Keratinocyte (primary cell): ENCODE data around the gene AGO3. TPM values are rescaled to one million over a fixed set of nuclear protein-coding genes. Genes with fewer than 3 reads are reported as not detected.

ENCODE experiments used
- DNase-seq: peaks from one replicate; pipeline ENCODE4 v3.0.0-alpha.2; 2011; ENCODE audit warnings: low read depth, missing footprints, low spot score
- FAIRE-seq: peaks from 2 replicates; lab custom pipeline; 2011; peaks lifted over from hg19 to GRCh38; lab: Jason Lieb, UNC
- H2AFZ ChIP-seq: 2 replicates; pipeline ENCODE4 v1.6.0; 2012; ENCODE audit warnings: low read length, control low read depth, inconsistent platforms; ENCODE audit not compliant: control insufficient read depth
- H3K27ac ChIP-seq: 2 replicates; pipeline ENCODE4 v1.5.1; 2011; ENCODE audit warnings: low read length; ENCODE audit not compliant: control insufficient read depth, insufficient read depth
- H3K27me3 ChIP-seq: 3 replicates; pipeline ENCODE4 v1.6.0; 2011; ENCODE audit warnings: low read length; ENCODE audit not compliant: control insufficient read depth, insufficient read depth; ENCODE audit errors: extremely low read depth
- H3K36me3 ChIP-seq, 2 experiments: 2 replicates in 1 of 2; 3 replicates in 1 of 2; pipeline ENCODE4 v1.5.1; 2011; ENCODE audit warnings: low read length in 2 of 2, mild to moderate bottlenecking in 1 of 2; ENCODE audit not compliant: control insufficient read depth in 2 of 2, insufficient read depth in 2 of 2; ENCODE audit errors: extremely low read depth in 1 of 2
- H3K4me1 ChIP-seq: 3 replicates; pipeline ENCODE4 v1.5.1; 2011; ENCODE audit warnings: low read length; ENCODE audit not compliant: control insufficient read depth, insufficient read depth; ENCODE audit errors: extremely low read depth
- H3K4me2 ChIP-seq: 3 replicates; pipeline ENCODE4 v1.6.0; 2011; ENCODE audit warnings: low read depth, low read length; ENCODE audit not compliant: control insufficient read depth, insufficient read depth; ENCODE audit errors: extremely low read depth
- H3K4me3 ChIP-seq, 3 experiments: fragments of 200-600 bp in 1 of 3; sonication (generic) in 1 of 3; 2 replicates in 2 of 3; 3 replicates in 1 of 3; pipeline ENCODE4 v1.5.1; 2011 to 2016; ENCODE audit warnings: low read length in 3 of 3, mild to moderate bottlenecking in 3 of 3, control low read depth in 2 of 3, inconsistent platforms in 1 of 3, low read depth in 1 of 3, mixed read lengths in 1 of 3, mixed run types in 1 of 3, moderate library complexity in 1 of 3; ENCODE audit not compliant: control insufficient read depth in 2 of 3, insufficient read depth in 2 of 3; ENCODE audit errors: extremely low read depth in 1 of 3
- H3K79me2 ChIP-seq: 2 replicates; pipeline ENCODE4 v1.6.0; 2012; ENCODE audit warnings: low read length; ENCODE audit not compliant: control insufficient read depth, insufficient read depth
- H3K9ac ChIP-seq: 3 replicates; pipeline ENCODE4 v1.6.0; 2011; ENCODE audit warnings: low read length; ENCODE audit not compliant: control insufficient read depth, insufficient read depth; ENCODE audit errors: extremely low read depth
- H3K9me1 ChIP-seq: 3 replicates; pipeline ENCODE4 v1.6.0; 2011; ENCODE audit warnings: low read length; ENCODE audit not compliant: control insufficient read depth, insufficient read depth; ENCODE audit errors: extremely low read depth
- H3K9me3 ChIP-seq: 2 replicates; pipeline ENCODE4 v1.5.1; 2012; ENCODE audit warnings: low read depth, low read length; ENCODE audit not compliant: control insufficient read depth
- H4K20me1 ChIP-seq: 3 replicates; pipeline ENCODE4 v1.6.0; 2011; ENCODE audit warnings: low read length; ENCODE audit not compliant: control insufficient read depth, insufficient read depth; ENCODE audit errors: extremely low read depth
- EZH2 ChIP-seq: IDR thresholded peaks from one replicate; pipeline ENCODE4 v1.6.1; 2012; ENCODE audit warnings: inconsistent platforms, mild to moderate bottlenecking, low read length, moderate library complexity
- dilution Hi-C: fragments of 300-500 bp; cut with MboI; formaldehyde crosslinking; loops from one replicate; pipeline ENCODE4 v1.7.0; 2020; ENCODE audit warnings: low sequenced_read_pairs; ENCODE audit not compliant: extremely low pct_ligation_motif_present
- polyA minus RNA-seq, 3 experiments: library from RNA; depleted of rRNA, polyadenylated mRNA; stranded (reverse); fragments of >200 nt; gene quantifications; 1 replicate in 1 of 3; 2 replicates in 1 of 3; 3 replicates in 1 of 3; pipeline ENCODE4 v1.2.3, GENCODE V29; 2011
- polyA plus RNA-seq, 5 experiments: library from polyadenylated mRNA; depleted of rRNA in 3 of 5; stranded (reverse) in 3 of 5; stranded (forward) in 1 of 5; unstranded in 1 of 5; fragments of >200 nt; gene quantifications; 1 replicate in 1 of 5; 2 replicates in 3 of 5; 3 replicates in 1 of 5; pipeline versions ENCODE4 v1.2.1 to v1.2.3, GENCODE V29; 2011 to 2012; ENCODE audit warnings: missing spikeins in 2 of 5, low read depth in 1 of 5, low replicate concordance in 1 of 5
- TF ChIP-seq, protein P1 (sequence below), 3 experiments: IDR thresholded peaks in 1 of 3; conservative IDR thresholded peaks in 1 of 3; optimal IDR thresholded peaks in 1 of 3; 2 replicates in 2 of 3; 3 replicates in 1 of 3; pipeline versions ENCODE3 to v1.5.1; 2011; ENCODE audit warnings: low read length in 3 of 3, mild to moderate bottlenecking in 3 of 3, moderate library complexity in 2 of 3, control low read depth in 1 of 3, inconsistent platforms in 1 of 3; ENCODE audit not compliant: insufficient read depth in 2 of 3; ENCODE audit errors: extremely low read depth in 1 of 3

The AGO3 gene
- polyA plus RNA-seq: 12.2 to 14.0 TPM (median 13.1 TPM) in 3 replicates
- polyA plus RNA-seq (2011; ENCODE audit: low read depth): 4.0 TPM
- 7.0 and 10.4 TPM in 2 replicates for polyA plus RNA-seq (2011; cell fraction: cytosol; rRNA removed)
- 16.1 and 17.1 TPM in 2 replicates for polyA plus RNA-seq (2011; cell fraction: nucleus; rRNA removed)
- 4.7 and 5.8 TPM in 2 replicates for polyA plus RNA-seq (2012; ENCODE audit: low replicate concordance)
- polyA minus RNA-seq: 36.5 to 88.2 TPM (median 45.4 TPM) in 3 replicates
- 6.3 TPM for polyA minus RNA-seq (2011; cell fraction: cytosol; rRNA and poly(A)+ RNA removed)
- polyA minus RNA-seq (2011; cell fraction: nucleus; rRNA and poly(A)+ RNA removed): 16.2 and 55.8 TPM in 2 replicates

- peak within 1 kb of the TSS; percentile 93 for H3K27ac ChIP-seq
- H3K9me1 ChIP-seq: no peaks in the 10 kb centered on the region
- no peak for FAIRE-seq
- H3K4me1 ChIP-seq: peaks cover 12% of the 10 kb centered on the region
- peak; percentile 36 for DNase-seq
- peak within 1 kb of the TSS; percentile 75 for H3K4me2 ChIP-seq
- dilution Hi-C loops: no loop called here
- H3K4me3 ChIP-seq: peak within 1 kb of the TSS; percentile 82 to 95 (median 94)
- TF ChIP-seq EZH2: no peak
- TF ChIP-seq, protein P1, sequence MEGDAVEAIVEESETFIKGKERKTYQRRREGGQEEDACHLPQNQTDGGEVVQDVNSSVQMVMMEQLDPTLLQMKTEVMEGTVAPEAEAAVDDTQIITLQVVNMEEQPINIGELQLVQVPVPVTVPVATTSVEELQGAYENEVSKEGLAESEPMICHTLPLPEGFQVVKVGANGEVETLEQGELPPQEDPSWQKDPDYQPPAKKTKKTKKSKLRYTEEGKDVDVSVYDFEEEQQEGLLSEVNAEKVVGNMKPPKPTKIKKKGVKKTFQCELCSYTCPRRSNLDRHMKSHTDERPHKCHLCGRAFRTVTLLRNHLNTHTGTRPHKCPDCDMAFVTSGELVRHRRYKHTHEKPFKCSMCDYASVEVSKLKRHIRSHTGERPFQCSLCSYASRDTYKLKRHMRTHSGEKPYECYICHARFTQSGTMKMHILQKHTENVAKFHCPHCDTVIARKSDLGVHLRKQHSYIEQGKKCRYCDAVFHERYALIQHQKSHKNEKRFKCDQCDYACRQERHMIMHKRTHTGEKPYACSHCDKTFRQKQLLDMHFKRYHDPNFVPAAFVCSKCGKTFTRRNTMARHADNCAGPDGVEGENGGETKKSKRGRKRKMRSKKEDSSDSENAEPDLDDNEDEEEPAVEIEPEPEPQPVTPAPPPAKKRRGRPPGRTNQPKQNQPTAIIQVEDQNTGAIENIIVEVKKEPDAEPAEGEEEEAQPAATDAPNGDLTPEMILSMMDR (optimal IDR thresholded peaks at IDR 0.05 in 1 of 3, IDR thresholded peaks at IDR 0.05 in 1 of 3, conservative IDR thresholded peaks at IDR 0.05 in 1 of 3; ENCODE audit: extremely low read depth in 1 of 3, insufficient read depth in 2 of 3, low read length in 3 of 3): no peak
- H3K36me3 ChIP-seq: no peaks in the 10 kb centered on the region
- H4K20me1 ChIP-seq: no peaks in the 10 kb centered on the region
- H3K9ac ChIP-seq: peak within 1 kb of the TSS; percentile 90
- no peaks in the 10 kb centered on the region for H3K27me3 ChIP-seq
- H3K79me2 ChIP-seq: peaks cover 44% of the 10 kb centered on the region
- peak within 1 kb of the TSS; percentile 91 for H2AFZ ChIP-seq
- no peaks in the 10 kb centered on the region for H3K9me3 ChIP-seq
These were observed at the start of gene AGO3 for GRCh38 chr1:35930593-35931445. TSS of gene AGO3 (plus strand) at chr1:35931105. CDS start at chr1:35931427, 322 bp downstream.

- dilution Hi-C loops: no loop called here
- H3K9ac ChIP-seq: no peak overlapping the region
- no peak overlapping the region for H2AFZ ChIP-seq
- H4K20me1 ChIP-seq: no peaks in the 10 kb centered on the region
- TF ChIP-seq, protein P1 (optimal IDR thresholded peaks at IDR 0.05 in 1 of 3, IDR thresholded peaks at IDR 0.05 in 1 of 3, conservative IDR thresholded peaks at IDR 0.05 in 1 of 3; ENCODE audit: extremely low read depth in 1 of 3, insufficient read depth in 2 of 3, low read length in 3 of 3): no peak
- no peak for TF ChIP-seq EZH2
- H3K27ac ChIP-seq: no peak overlapping the region
- DNase-seq (no peak), FAIRE-seq (no peak)
- H3K36me3 ChIP-seq: no peaks in the 10 kb centered on the region
- H3K9me1 ChIP-seq: peaks cover 5% of the 10 kb centered on the region
- no peaks in the 10 kb centered on the region for H3K9me3 ChIP-seq
- H3K4me2 ChIP-seq: no peak overlapping the region
- no peaks in the 10 kb centered on the region for H3K27me3 ChIP-seq
- no peak overlapping the region for H3K4me3 ChIP-seq
- peaks cover 7% of the 10 kb centered on the region for H3K79me2 ChIP-seq
- no peaks in the 10 kb centered on the region for H3K4me1 ChIP-seq
These were observed 49.0 kb upstream of the AGO3 start for GRCh38 chr1:35881850-35882273.
